ENCODE measurements around the gene L3MBTL4. TPM values are rescaled to one million over a fixed set of nuclear protein-coding genes. Genes with fewer than 3 reads are reported as not detected.

L3MBTL4 gene
- total RNA-seq, 1 experiment from 2014 or later: 1.4 TPM

DNA sequence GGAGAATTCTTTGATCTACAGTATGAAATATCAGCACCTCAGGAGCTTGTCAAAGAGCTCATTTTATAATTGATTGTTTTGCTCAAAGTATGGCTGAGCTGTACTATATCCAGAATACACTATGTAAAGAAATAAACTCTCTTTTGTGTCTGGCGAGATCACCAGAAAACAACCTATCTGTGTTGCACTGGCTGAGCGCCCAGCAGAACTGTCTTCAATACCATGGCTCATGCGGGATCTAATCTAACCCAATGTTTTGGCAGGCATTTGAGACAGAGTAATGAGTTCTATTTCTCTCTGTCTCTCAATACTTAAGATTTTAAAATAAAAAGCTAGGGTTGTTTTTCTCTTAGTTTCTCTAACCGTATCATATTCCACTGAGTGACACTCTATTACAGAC is 192.4 kb downstream of the L3MBTL4 start:
- ATAC-seq (no peak), DNase-seq (ENCODE audit: low spot score) (no peak)
- H3K27me3 Mint-ChIP-seq (ENCODE audit: low read depth): no peaks in the 10 kb centered on the region
- CTCF ChIA-PET: no interaction called here
- 0 out of 2 replicates have a peak, but pooled peaks cover 1% of the 10 kb centered on the region for H3K9me3 Mint-ChIP-seq
- POLR2A ChIA-PET: no interaction called here
- H3K27ac Mint-ChIP-seq: no peak overlapping the region
- H3K4me3 Mint-ChIP-seq: no peak overlapping the region
- H3K36me3 Mint-ChIP-seq: no peaks in the 10 kb centered on the region
- H3K4me1 Mint-ChIP-seq: no peaks in the 10 kb centered on the region
- no peak for TF ChIP-seq IRF2 (CRISPR knock-in tag; IDR thresholded peaks at IDR 0.05; ENCODE audit: borderline replicate concordance, low read depth)
- no peak for TF ChIP-seq TEAD4 (CRISPR knock-in tag; IDR thresholded peaks at IDR 0.05)
- no peak for TF ChIP-seq JAZF1 (CRISPR knock-in tag; IDR thresholded peaks at IDR 0.05)

DNA sequence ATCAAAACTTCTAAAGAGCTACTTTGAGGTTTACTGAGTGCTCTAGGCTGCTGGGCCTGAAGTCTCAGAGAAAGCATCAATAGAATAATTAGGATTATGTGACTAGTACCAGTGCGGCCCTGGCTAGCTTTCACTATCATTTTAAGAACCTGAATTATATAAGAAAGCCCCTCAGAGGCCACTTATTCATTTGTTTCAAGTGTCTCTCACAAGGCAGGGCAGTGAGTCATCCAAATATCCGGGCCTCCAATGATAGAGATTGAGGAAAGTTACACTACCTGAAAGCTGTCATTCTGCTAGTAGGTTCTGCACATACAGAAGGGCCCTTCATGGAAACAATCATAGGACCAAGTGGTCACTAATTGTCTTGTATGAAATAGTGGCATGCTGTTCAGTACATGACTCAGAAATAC is 193.1 kb downstream of the L3MBTL4 start:
- ChIA-PET CTCF (interaction anchor here (1.4 kb wide), 1 partner anchor 353 kb away, joined by 3 read pairs; no protein-coding TSS in a partner anchor), POLR2A (no interaction called here)
- TF ChIP-seq, protein P1, sequence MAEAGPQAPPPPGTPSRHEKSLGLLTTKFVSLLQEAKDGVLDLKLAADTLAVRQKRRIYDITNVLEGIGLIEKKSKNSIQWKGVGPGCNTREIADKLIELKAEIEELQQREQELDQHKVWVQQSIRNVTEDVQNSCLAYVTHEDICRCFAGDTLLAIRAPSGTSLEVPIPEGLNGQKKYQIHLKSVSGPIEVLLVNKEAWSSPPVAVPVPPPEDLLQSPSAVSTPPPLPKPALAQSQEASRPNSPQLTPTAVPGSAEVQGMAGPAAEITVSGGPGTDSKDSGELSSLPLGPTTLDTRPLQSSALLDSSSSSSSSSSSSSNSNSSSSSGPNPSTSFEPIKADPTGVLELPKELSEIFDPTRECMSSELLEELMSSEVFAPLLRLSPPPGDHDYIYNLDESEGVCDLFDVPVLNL (CRISPR knock-in tag; IDR thresholded peaks at IDR 0.05; ENCODE audit: borderline replicate concordance, low read depth): no peak
- TF ChIP-seq ZNF416 (CRISPR knock-in tag; IDR thresholded peaks at IDR 0.05) (no peak), RORB (CRISPR knock-in tag; IDR thresholded peaks at IDR 0.05) (no peak), ETV6 (CRISPR knock-in tag; IDR thresholded peaks at IDR 0.05) (no peak), NFATC4 (CRISPR knock-in tag; IDR thresholded peaks at IDR 0.05) (no peak), HMGA2 (CRISPR knock-in tag; IDR thresholded peaks at IDR 0.05) (no peak), JUN (CRISPR knock-in tag; IDR thresholded peaks at IDR 0.05) (no peak), ESRRA (CRISPR knock-in tag; IDR thresholded peaks at IDR 0.05; ENCODE audit: borderline replicate concordance) (no peak), CBFB (CRISPR knock-in tag; IDR thresholded peaks at IDR 0.05; ENCODE audit: low read depth) (no peak), JAZF1 (CRISPR knock-in tag; IDR thresholded peaks at IDR 0.05) (no peak), NR2C2 (CRISPR knock-in tag; IDR thresholded peaks at IDR 0.05) (no peak), OVOL2 (CRISPR knock-in tag; IDR thresholded peaks at IDR 0.05; ENCODE audit: borderline replicate concordance) (no peak)
- TF ChIP-seq, protein P2, sequence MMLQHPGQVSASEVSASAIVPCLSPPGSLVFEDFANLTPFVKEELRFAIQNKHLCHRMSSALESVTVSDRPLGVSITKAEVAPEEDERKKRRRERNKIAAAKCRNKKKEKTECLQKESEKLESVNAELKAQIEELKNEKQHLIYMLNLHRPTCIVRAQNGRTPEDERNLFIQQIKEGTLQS (CRISPR knock-in tag; conservative IDR thresholded peaks at IDR 0.05): no peak
- TF ChIP-seq, protein P3, sequence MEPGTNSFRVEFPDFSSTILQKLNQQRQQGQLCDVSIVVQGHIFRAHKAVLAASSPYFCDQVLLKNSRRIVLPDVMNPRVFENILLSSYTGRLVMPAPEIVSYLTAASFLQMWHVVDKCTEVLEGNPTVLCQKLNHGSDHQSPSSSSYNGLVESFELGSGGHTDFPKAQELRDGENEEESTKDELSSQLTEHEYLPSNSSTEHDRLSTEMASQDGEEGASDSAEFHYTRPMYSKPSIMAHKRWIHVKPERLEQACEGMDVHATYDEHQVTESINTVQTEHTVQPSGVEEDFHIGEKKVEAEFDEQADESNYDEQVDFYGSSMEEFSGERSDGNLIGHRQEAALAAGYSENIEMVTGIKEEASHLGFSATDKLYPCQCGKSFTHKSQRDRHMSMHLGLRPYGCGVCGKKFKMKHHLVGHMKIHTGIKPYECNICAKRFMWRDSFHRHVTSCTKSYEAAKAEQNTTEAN (CRISPR knock-in tag; IDR thresholded peaks at IDR 0.05): no peak
- TF ChIP-seq, protein P4, sequence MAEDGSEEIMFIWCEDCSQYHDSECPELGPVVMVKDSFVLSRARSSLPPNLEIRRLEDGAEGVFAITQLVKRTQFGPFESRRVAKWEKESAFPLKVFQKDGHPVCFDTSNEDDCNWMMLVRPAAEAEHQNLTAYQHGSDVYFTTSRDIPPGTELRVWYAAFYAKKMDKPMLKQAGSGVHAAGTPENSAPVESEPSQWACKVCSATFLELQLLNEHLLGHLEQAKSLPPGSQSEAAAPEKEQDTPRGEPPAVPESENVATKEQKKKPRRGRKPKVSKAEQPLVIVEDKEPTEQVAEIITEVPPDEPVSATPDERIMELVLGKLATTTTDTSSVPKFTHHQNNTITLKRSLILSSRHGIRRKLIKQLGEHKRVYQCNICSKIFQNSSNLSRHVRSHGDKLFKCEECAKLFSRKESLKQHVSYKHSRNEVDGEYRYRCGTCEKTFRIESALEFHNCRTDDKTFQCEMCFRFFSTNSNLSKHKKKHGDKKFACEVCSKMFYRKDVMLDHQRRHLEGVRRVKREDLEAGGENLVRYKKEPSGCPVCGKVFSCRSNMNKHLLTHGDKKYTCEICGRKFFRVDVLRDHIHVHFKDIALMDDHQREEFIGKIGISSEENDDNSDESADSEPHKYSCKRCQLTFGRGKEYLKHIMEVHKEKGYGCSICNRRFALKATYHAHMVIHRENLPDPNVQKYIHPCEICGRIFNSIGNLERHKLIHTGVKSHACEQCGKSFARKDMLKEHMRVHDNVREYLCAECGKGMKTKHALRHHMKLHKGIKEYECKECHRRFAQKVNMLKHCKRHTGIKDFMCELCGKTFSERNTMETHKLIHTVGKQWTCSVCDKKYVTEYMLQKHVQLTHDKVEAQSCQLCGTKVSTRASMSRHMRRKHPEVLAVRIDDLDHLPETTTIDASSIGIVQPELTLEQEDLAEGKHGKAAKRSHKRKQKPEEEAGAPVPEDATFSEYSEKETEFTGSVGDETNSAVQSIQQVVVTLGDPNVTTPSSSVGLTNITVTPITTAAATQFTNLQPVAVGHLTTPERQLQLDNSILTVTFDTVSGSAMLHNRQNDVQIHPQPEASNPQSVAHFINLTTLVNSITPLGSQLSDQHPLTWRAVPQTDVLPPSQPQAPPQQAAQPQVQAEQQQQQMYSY (CRISPR knock-in tag; IDR thresholded peaks at IDR 0.05): no peak
- TF ChIP-seq, protein P5, sequence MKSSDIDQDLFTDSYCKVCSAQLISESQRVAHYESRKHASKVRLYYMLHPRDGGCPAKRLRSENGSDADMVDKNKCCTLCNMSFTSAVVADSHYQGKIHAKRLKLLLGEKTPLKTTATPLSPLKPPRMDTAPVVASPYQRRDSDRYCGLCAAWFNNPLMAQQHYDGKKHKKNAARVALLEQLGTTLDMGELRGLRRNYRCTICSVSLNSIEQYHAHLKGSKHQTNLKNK (CRISPR knock-in tag; IDR thresholded peaks at IDR 0.05): no peak
- TF ChIP-seq, protein P6, sequence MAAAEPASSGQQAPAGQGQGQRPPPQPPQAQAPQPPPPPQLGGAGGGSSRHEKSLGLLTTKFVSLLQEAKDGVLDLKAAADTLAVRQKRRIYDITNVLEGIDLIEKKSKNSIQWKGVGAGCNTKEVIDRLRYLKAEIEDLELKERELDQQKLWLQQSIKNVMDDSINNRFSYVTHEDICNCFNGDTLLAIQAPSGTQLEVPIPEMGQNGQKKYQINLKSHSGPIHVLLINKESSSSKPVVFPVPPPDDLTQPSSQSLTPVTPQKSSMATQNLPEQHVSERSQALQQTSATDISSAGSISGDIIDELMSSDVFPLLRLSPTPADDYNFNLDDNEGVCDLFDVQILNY (CRISPR knock-in tag; IDR thresholded peaks at IDR 0.05): no peak
- H3K36me3 Mint-ChIP-seq: no peaks in the 10 kb centered on the region
- H3K4me1 Mint-ChIP-seq: no peaks in the 10 kb centered on the region
- ATAC-seq: no peak
- H3K9me3 Mint-ChIP-seq: 0 out of 2 replicates have a peak, but pooled peaks cover 3% of the 10 kb centered on the region
- no peak overlapping the region for H3K27ac Mint-ChIP-seq
- no peak for DNase-seq (ENCODE audit: low spot score)
- no peaks in the 10 kb centered on the region for H3K27me3 Mint-ChIP-seq (ENCODE audit: low read depth)
- H3K4me3 Mint-ChIP-seq: no peak overlapping the region

All from WTC11 (cell line).